Coronary artery (tissue), 2 donors: ENCODE data around the gene C18orf32.

Source experiments
- DNase-seq: peaks from one replicate; pipeline ENCODE4 v3.0.0-alpha.2; 2017; ENCODE audit warnings: low spot score
- H3K27ac ChIP-seq, 2 donors: fragments of 200-600 bp; sonication (generic); one replicate each; pipeline ENCODE4 v1.5.1; 2016 to 2019
- H3K4me3 ChIP-seq: fragments of 200-600 bp; sonication (generic); 2 replicates; pipeline ENCODE4 v1.5.1; 2016; ENCODE audit warnings: mild to moderate bottlenecking, moderate library complexity
- CTCF ChIP-seq: fragments of 200-600 bp; sonication (generic); IDR thresholded peaks from one replicate; pipeline ENCODE4 v1.5.1; 2019; ENCODE audit warnings: antibody characterized with exemption

The C18orf32 gene

DNA sequence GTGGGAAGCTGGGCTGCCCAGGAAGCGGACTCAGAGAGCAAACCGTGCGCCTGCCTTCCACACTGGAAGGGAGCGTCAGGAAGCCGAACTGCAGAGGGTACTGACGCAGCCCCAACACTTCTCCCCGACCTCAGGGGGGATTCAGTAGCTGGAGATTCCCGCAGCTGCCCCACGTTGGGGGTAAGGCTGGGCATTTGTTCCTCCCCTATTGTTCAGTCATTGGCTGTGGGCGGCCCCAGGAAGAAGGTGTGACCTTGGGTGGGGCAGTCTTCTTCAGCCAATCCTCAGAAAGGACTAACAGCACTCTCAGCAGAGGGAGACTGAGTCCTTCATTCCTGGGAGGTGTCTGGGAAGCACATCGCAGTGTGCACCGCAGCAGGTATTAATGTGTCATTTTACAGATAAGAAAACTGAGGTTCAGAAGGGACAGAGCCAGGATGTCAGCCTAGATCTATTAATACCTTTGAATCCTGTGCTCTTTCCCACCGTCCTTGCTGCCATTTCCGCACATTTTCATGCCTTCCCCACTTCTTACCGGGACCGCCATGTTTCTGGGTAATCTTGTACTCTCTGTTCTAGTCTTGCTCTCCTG is 12.1 kb upstream of the C18orf32 start:
- Histone ChIP-seq H3K27ac (no peak overlapping the region), H3K4me3 (no peak overlapping the region)
- TF ChIP-seq CTCF: no peak
- no peak for DNase-seq

GRCh38 chr18:49495480-49495879 is 8.4 kb upstream of the C18orf32 start:
- H3K27ac ChIP-seq: no peak overlapping the region
- no peak overlapping the region for H3K4me3 ChIP-seq
- TF ChIP-seq CTCF: no peak
- no peak for DNase-seq

- TF ChIP-seq CTCF: no peak
- Histone ChIP-seq H3K4me3 (no peak overlapping the region), H3K27ac (no peak overlapping the region)
- no peak for DNase-seq
Observed at GRCh38 chr18:49495076-49495475, 8.0 kb upstream of the C18orf32 start.

DNA sequence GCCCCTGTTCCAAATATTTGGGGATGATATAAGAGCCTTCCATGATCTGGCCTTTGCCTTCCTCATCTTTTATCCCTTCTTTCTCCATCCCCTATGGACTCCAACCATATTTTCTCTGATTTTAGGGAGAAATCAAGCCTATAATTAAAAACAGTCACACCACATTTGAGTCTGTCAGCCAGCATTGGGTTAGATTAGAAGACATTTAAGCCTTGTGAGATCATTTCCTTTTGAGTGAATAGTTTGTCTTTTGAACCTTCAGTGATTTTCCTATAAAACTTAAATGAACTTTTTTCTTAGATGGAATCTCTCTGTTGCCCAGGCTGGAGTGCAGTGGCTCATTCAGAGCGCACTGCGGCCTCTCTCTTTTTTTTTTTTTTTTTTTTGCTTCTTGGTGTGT is 7.6 kb upstream of the C18orf32 start:
- TF ChIP-seq CTCF: no peak
- no peak for DNase-seq
- Histone ChIP-seq H3K4me3 (no peak overlapping the region), H3K27ac (no peak overlapping the region)

DNA sequence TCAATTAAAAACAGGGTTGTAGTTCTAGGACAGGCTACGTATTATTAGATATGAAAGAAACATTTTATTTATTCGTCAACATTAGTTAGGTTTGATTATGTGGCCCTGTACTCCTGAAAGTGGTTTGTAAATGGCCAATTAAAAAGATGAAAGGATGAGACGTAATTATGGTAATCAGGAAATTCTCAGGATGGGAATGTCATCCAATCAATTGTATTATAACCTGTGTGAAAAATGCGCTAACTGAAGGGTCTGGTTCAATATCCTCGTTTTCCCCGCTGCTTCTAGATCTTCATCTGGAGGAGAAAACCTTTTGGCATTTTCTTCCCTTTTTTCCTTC is 5.6 kb upstream of the C18orf32 start:
- no peak for TF ChIP-seq CTCF
- no peak overlapping the region for H3K27ac ChIP-seq
- DNase-seq: no peak
- H3K4me3 ChIP-seq: peak overlapping the region; percentile 86

DNA sequence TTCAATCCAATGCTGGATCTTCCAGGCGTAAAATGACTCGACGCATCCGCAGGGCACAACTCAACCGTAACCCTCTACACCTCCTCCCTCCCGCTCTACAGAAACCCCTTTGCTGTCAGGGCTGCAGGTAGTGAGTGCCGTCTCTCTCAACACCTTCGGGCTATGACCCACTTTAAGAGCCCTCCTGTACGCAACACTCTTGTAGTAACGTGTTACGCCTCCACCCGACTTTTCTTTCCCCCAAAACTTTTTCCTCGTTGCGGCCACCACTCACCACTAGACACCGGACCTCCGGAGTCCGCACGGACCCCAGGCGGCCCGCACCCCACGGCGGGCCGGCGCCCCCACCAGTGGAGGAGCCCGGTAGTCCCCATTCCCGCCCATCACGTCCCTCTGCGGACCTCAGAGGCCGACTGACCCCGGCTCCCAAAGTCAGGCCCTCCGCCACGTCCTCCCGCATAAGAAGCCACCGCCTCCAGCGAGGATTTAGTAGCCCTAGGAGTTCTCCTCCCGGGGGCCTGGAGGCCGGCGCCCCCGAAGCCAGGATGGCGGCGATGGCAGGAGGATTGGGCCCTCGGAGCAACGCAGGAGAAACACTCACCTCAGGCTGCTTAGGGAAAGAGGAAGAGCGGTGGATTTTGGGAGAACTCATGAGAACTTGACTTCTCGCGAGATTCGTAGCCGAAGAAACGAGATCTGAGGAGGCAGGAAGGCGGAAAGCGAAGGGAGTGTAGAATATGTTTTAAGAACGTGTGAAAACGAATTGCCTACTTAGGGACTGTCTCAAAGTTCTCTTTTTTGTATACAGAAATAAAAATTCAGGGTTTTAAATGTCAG is 5.0 kb upstream of the C18orf32 start, which contains the start of gene RPL17:
RPL17 (minus strand) TSS at position 609 of the 837 bp plus-strand sequence.
- peak; percentile 92 for DNase-seq
- TF ChIP-seq CTCF: no peak

DNA sequence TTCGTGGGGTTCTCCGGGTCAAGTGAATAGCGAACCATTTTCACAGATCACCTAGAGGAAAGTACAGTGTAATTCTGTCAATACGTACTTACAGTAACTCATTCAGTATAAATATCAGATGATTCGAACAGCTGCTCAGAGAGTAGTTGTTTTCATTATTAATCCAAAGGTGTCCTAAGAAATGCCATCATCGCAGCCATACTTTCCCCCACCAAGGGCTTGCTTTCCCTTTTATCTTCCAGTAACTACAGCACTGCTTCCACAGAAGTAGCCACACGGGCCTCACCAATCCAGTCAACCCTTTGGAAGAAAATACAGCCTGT is 4.5 kb upstream of the C18orf32 start:
- H3K27ac ChIP-seq: peak overlapping the region; percentile 88 to 91
- TF ChIP-seq CTCF: no peak
- no peak for DNase-seq
- peak overlapping the region; percentile 86 for H3K4me3 ChIP-seq

More for the DNA sequence above, 5.0 kb upstream of the C18orf32 start, which contains the start of gene RPL17:
- H3K27ac ChIP-seq: peak within 1 kb of the TSS; percentile 88 to 91
- H3K4me3 ChIP-seq: peak within 1 kb of the TSS; percentile 86
